Stimulated activated CD8-positive, alpha-beta memory T cell treated with anti-CD3 and anti-CD28 coated beads, Interleukin-12 subunit alpha, Interleukin-12 subunit beta, amount 100 ng/mL, for 4 hours (primary cell): Measurements from ENCODE around the gene GJC2.
"Not testable (repeated sequence)": the region's sequence is repeated elsewhere in the genome, so short reads cannot be mapped to it uniquely, and the experiment has no call there.

Source experiments
- DNase-seq: peaks from one replicate; pipeline ENCODE4 v3.0.0-alpha.2; 2020; ENCODE audit warnings: low read depth

GJC2 gene

GRCh38 chr1:228149406-228150119 is at the start of gene GJC2:
TSS of gene GJC2 (plus strand) at chr1:228149930. CDS start at chr1:228157759, 7,829 bp downstream.
- DNase-seq: no peak

GRCh38 chr1:228100822-228101613 is 48.7 kb upstream of the GJC2 start:
- no peak for DNase-seq

- DNase-seq: no peak
Observed at GRCh38 chr1:228101614-228101993, 48.1 kb upstream of the GJC2 start.

GRCh38 chr1:228101994-228102790 is 47.5 kb upstream of the GJC2 start:
- peak; percentile 34 for DNase-seq

- DNase-seq: peak; percentile 91
Observed at GRCh38 chr1:228102791-228103620, 46.7 kb upstream of the GJC2 start, which contains the start of gene C1orf35. TSS of gene C1orf35 (minus strand) at chr1:228103325. CDS start at chr1:228103227, 98 bp downstream.

GRCh38 chr1:228104526-228105269 is 45.0 kb upstream of the GJC2 start:
- no peak for DNase-seq

GRCh38 chr1:228105270-228105995 is 44.3 kb upstream of the GJC2 start:
- no peak for DNase-seq

GRCh38 chr1:228105996-228106799 is 43.5 kb upstream of the GJC2 start:
- DNase-seq: no peak

- DNase-seq: no peak
Observed at GRCh38 chr1:228106800-228107054, 43.0 kb upstream of the GJC2 start.

- DNase-seq: no peak
Observed at GRCh38 chr1:228107636-228108035, 42.1 kb upstream of the GJC2 start.

- DNase-seq: no peak
Observed at GRCh38 chr1:228108055-228108690, 41.6 kb upstream of the GJC2 start.

GRCh38 chr1:228108742-228109072 is 41.0 kb upstream of the GJC2 start:
- DNase-seq: no peak

GRCh38 chr1:228109073-228109961 is 40.4 kb upstream of the GJC2 start, which contains the start of gene MRPL55:
TSS of gene MRPL55 (minus strand) at chr1:228109299. CDS start at chr1:228108260, 1,039 bp downstream.
- peak; percentile 99 for DNase-seq

- no peak for DNase-seq
Observed at GRCh38 chr1:228109962-228110488, 39.7 kb upstream of the GJC2 start.

GRCh38 chr1:228110556-228110955 is 39.2 kb upstream of the GJC2 start:
- DNase-seq: no peak

- DNase-seq: not testable (repeated sequence)
Observed at GRCh38 chr1:228111315-228111714, 38.4 kb upstream of the GJC2 start.

GRCh38 chr1:228112167-228112566 is 37.6 kb upstream of the GJC2 start:
- DNase-seq: no peak

- no peak for DNase-seq
Observed at GRCh38 chr1:228112617-228113016, 37.1 kb upstream of the GJC2 start.
